ENCODE measurements around the gene EP400. TPM values are rescaled to one million over a fixed set of nuclear protein-coding genes. Genes with fewer than 3 reads are reported as not detected.

The EP400 gene
- total RNA-seq, 1 experiment from 2014 or later = 60.5 TPM

DNA sequence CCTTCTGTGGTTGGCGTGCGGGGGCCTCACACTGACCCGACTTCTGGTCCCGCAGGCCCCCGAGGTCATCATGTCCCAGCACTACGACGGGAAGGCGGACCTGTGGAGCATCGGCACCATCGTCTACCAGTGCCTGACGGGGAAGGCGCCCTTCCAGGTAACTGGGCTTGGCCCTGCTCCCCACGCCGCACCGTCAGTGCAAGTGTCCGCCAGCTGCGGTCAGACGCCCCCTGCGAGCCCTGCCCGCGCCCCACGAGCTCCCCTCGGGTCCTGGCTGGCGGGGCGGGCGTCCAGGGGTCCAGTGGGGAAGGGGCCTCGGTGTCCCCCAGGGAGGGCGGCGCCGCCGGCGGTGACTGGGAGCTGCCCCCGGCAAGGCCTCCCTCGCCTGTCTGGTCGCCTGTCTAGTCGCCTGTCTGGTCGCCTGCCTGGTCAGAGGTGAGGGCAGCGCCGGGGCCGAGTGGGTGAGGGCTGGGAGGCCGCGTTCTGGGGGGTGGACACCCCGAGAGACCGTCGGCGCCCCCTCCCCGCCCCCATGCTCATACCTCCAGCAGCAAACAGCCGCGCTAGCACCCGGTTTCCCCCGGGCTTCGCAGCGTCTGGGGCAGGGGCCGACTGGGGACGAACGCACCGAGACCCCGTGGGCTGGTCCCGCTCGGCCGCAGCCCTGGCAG is 40.5 kb upstream of the EP400 start:
- H3K36me3 ChIP-seq (ENCODE audit: control insufficient read depth, insufficient read depth, low read length) = no peaks in the 10 kb centered on the region; the same call in 1 of the 2 replicates

DNA sequence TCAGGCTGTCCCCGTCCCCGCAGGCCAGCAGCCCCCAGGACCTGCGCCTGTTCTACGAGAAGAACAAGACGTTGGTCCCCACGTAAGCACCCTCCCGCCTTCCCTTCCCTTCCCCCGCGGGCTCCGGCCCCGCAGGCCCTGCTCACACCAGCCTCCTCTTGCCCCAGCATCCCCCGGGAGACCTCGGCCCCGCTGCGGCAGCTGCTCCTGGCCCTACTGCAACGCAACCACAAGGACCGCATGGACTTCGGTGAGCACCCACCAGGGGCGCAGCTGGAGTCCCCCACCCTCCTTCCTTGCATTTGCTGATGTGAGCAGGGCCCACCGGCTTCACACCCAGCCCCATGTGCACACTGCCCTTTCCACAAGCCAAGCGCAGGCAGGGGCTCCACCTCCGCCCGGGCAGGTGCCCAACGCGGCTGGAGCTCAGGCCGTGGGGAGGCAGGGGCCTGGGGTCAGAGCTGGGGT is 40.0 kb upstream of the EP400 start:
- ChIA-PET POLR2A (no interaction called here), CTCF (no interaction called here)
- Mint-ChIP-seq H3K9me3 (ENCODE audit: unreplicated experiment) (no peaks in the 10 kb centered on the region), H3K27ac (ENCODE audit: unreplicated experiment) (no peak overlapping the region), H3K4me1 (ENCODE audit: low read depth, unreplicated experiment) (no peaks in the 10 kb centered on the region), H3K4me3 (ENCODE audit: unreplicated experiment) (no peak overlapping the region), H3K36me3 (ENCODE audit: insufficient read depth, unreplicated experiment) (peaks cover 13% of the 10 kb centered on the region), H3K27me3 (ENCODE audit: insufficient read depth, unreplicated experiment) (no peaks in the 10 kb centered on the region)
- H3K4me3 ChIP-seq (ENCODE audit: low read depth, low read length) = no peak overlapping the region
- no TSS peak for BruUV-seq (replicated peaks)
- TF ChIP-seq, protein P1, sequence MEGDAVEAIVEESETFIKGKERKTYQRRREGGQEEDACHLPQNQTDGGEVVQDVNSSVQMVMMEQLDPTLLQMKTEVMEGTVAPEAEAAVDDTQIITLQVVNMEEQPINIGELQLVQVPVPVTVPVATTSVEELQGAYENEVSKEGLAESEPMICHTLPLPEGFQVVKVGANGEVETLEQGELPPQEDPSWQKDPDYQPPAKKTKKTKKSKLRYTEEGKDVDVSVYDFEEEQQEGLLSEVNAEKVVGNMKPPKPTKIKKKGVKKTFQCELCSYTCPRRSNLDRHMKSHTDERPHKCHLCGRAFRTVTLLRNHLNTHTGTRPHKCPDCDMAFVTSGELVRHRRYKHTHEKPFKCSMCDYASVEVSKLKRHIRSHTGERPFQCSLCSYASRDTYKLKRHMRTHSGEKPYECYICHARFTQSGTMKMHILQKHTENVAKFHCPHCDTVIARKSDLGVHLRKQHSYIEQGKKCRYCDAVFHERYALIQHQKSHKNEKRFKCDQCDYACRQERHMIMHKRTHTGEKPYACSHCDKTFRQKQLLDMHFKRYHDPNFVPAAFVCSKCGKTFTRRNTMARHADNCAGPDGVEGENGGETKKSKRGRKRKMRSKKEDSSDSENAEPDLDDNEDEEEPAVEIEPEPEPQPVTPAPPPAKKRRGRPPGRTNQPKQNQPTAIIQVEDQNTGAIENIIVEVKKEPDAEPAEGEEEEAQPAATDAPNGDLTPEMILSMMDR (IDR thresholded peaks at IDR 0.05; ENCODE audit: insufficient read depth in 1 of 2, low read depth in 1 of 2, low read length in 1 of 2, severe bottlenecking in 1 of 2, unreplicated experiment in 1 of 2) = no peak
- intact Hi-C loops (cut with micrococcal nuclease; ENCODE audit: unreplicated experiment) = no loop called here
- H3K9me3 ChIP-seq = no peaks in the 10 kb centered on the region
- no peaks in the 10 kb centered on the region; the same call in 1 of the 2 replicates for H3K36me3 ChIP-seq (ENCODE audit: control insufficient read depth, insufficient read depth, low read length)
- DNase-seq = no peak
- H3K27me3 ChIP-seq (replicated peaks; ENCODE audit: control insufficient read depth, insufficient read depth, low read length) = no peaks in the 10 kb centered on the region
- no peaks in the 10 kb centered on the region for H3K4me1 ChIP-seq

More for the DNA sequence above, 40.5 kb upstream of the EP400 start:
- H3K9me3 Mint-ChIP-seq (ENCODE audit: unreplicated experiment) = no peaks in the 10 kb centered on the region
- H3K4me1 ChIP-seq = no peaks in the 10 kb centered on the region
- no peaks in the 10 kb centered on the region for H3K27me3 Mint-ChIP-seq (ENCODE audit: insufficient read depth, unreplicated experiment)
- H3K9me3 ChIP-seq = no peaks in the 10 kb centered on the region
- H3K27me3 ChIP-seq (replicated peaks; ENCODE audit: control insufficient read depth, insufficient read depth, low read length) = no peaks in the 10 kb centered on the region
- H3K4me1 Mint-ChIP-seq (ENCODE audit: low read depth, unreplicated experiment) = no peaks in the 10 kb centered on the region
- BruUV-seq (replicated peaks) = no TSS peak
- peaks cover 14% of the 10 kb centered on the region for H3K36me3 Mint-ChIP-seq (ENCODE audit: insufficient read depth, unreplicated experiment)
- DNase-seq = no peak
- H3K4me3 Mint-ChIP-seq (ENCODE audit: unreplicated experiment) = no peak overlapping the region
- no peak overlapping the region for H3K4me3 ChIP-seq (ENCODE audit: low read depth, low read length)
- TF ChIP-seq, protein P1 (IDR thresholded peaks at IDR 0.05; ENCODE audit: insufficient read depth in 1 of 2, low read depth in 1 of 2, low read length in 1 of 2, severe bottlenecking in 1 of 2, unreplicated experiment in 1 of 2) = no peak
- CTCF ChIA-PET = no interaction called here
- intact Hi-C loops (cut with micrococcal nuclease; ENCODE audit: unreplicated experiment) = no loop called here
- no peak overlapping the region for H3K27ac Mint-ChIP-seq (ENCODE audit: unreplicated experiment)
- POLR2A ChIA-PET = no interaction called here

DNA sequence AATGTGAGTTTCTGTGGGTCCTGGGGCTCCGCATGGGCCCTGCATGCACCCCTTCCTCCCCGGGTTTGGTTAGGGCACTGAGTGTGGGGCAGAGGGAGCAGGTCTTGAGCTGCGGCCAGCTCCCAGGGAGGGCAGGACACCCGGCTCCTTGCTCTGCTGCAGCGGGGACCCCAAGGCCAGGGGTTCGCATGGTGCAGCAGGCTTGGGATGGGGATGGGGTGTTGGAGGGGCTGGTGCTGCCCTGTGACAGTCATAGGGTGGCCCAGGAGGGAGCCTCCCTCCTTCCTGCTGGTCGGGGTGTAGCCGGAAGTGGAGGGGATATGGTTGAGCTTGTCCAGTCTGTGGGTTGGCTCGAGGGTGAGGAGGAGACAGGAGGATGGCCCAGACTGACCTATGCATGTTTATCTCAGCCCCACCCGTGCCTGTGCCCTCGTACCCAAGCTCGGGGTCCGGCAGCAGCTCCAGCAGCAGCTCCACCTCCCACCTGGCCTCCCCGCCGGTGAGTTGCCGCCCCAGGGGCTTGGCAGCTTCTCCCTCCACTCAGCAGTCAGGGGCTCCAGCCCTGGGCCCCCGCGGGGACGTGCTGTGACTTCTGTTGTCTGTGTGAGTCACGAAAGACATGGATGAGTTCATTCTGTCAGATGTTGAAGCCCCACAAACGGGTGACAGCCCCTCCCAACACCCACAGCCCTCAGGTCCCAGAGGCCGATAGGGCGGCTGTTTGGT is 39.3 kb upstream of the EP400 start:
- TF ChIP-seq, protein P1 (IDR thresholded peaks at IDR 0.05; ENCODE audit: insufficient read depth in 1 of 2, low read depth in 1 of 2, low read length in 1 of 2, severe bottlenecking in 1 of 2, unreplicated experiment in 1 of 2) = no peak
- intact Hi-C loops (cut with micrococcal nuclease; ENCODE audit: unreplicated experiment) = no loop called here
- Mint-ChIP-seq H3K27ac (ENCODE audit: unreplicated experiment) (no peak overlapping the region), H3K27me3 (ENCODE audit: insufficient read depth, unreplicated experiment) (no peaks in the 10 kb centered on the region), H3K4me3 (ENCODE audit: unreplicated experiment) (no peak overlapping the region), H3K36me3 (ENCODE audit: insufficient read depth, unreplicated experiment) (peaks cover 18% of the 10 kb centered on the region), H3K4me1 (ENCODE audit: low read depth, unreplicated experiment) (no peaks in the 10 kb centered on the region), H3K9me3 (ENCODE audit: unreplicated experiment) (no peaks in the 10 kb centered on the region)
- DNase-seq = no peak
- H3K36me3 ChIP-seq (ENCODE audit: control insufficient read depth, insufficient read depth, low read length) = no peaks in the 10 kb centered on the region; the same call in 1 of the 2 replicates
- no peaks in the 10 kb centered on the region for H3K4me1 ChIP-seq
- ChIA-PET POLR2A (no interaction called here), CTCF (no interaction called here)
- no peaks in the 10 kb centered on the region for H3K9me3 ChIP-seq
- no peak overlapping the region for H3K4me3 ChIP-seq (ENCODE audit: low read depth, low read length)
- no peaks in the 10 kb centered on the region for H3K27me3 ChIP-seq (replicated peaks; ENCODE audit: control insufficient read depth, insufficient read depth, low read length)
- no TSS peak for BruUV-seq (replicated peaks)

All from Caco-2 (cell line).